ENCODE data around the gene SMAP2. TPM values are rescaled to one million over a fixed set of nuclear protein-coding genes. Genes with fewer than 3 reads are reported as not detected.

The SMAP2 gene
- total and polyA plus RNA-seq, 2 experiments from 2014 or later: 16.7 to 29.5 TPM

- no peak for DNase-seq (ENCODE audit: low read depth in 1 of 2, low spot score in 1 of 2)
- TF ChIP-seq CTCF (IDR thresholded peaks at IDR 0.05; ENCODE audit: low read depth, low read length): no peak
- H3K4me3 ChIP-seq: no peak overlapping the region
- H3K27me3 ChIP-seq: no peaks in the 10 kb centered on the region
- no peaks in the 10 kb centered on the region for H3K4me1 ChIP-seq (ENCODE audit: low read depth)
- H3K36me3 ChIP-seq: no peaks in the 10 kb centered on the region
- H3K27ac ChIP-seq: no peak overlapping the region
- peaks cover 10% of the 10 kb centered on the region for H3K9me3 ChIP-seq (ENCODE audit: low read depth)
Measured at GRCh38 chr1:40462956-40463590, 89.5 kb downstream of the SMAP2 start.

- TF ChIP-seq CTCF (IDR thresholded peaks at IDR 0.05; ENCODE audit: low read depth, low read length): no peak
- Histone ChIP-seq H3K9me3 (ENCODE audit: low read depth) (peaks cover 14% of the 10 kb centered on the region), H3K4me3 (no peak overlapping the region), H3K4me1 (ENCODE audit: low read depth) (no peaks in the 10 kb centered on the region), H3K36me3 (no peaks in the 10 kb centered on the region), H3K27me3 (no peaks in the 10 kb centered on the region), H3K27ac (no peak overlapping the region)
- no peak for DNase-seq (ENCODE audit: low read depth in 1 of 2, low spot score in 1 of 2)
Measured at GRCh38 chr1:40469327-40469726, 95.8 kb downstream of the SMAP2 start.

Other genes starting within 250 kb of the SMAP2 start
- gene RLF, start 212.3 kb upstream of the SMAP2 start, total RNA-seq: 19.0 and 27.5 TPM in 2 replicates
- 6.7 and 13.6 TPM in 2 replicates for gene RLF, start 212.3 kb upstream of the SMAP2 start, polyA plus RNA-seq
- gene TMCO2, start 125.8 kb upstream of the SMAP2 start, total RNA-seq: not detected in 2 replicates
- not detected in 2 replicates for gene TMCO2, start 125.8 kb upstream of the SMAP2 start, polyA plus RNA-seq
- 8.4 and 15.0 TPM in 2 replicates for gene ZMPSTE24, start 115.5 kb upstream of the SMAP2 start, total RNA-seq
- 9.8 and 24.0 TPM in 2 replicates for gene ZMPSTE24, start 115.5 kb upstream of the SMAP2 start, polyA plus RNA-seq
- gene COL9A2, start 56.4 kb upstream of the SMAP2 start, total RNA-seq: 2.9 and 3.4 TPM in 2 replicates
- 5.9 and 7.2 TPM in 2 replicates for gene COL9A2, start 56.4 kb upstream of the SMAP2 start, polyA plus RNA-seq
- gene ZFP69B, start 76.7 kb downstream of the SMAP2 start, total RNA-seq: 2.3 and 2.7 TPM in 2 replicates
- 3.2 and 3.7 TPM in 2 replicates for gene ZFP69B, start 76.7 kb downstream of the SMAP2 start, polyA plus RNA-seq
- gene ZFP69, start 103.6 kb downstream of the SMAP2 start, total RNA-seq: 2.9 and 4.9 TPM in 2 replicates
- gene ZFP69, start 103.6 kb downstream of the SMAP2 start, polyA plus RNA-seq: 3.2 and 7.2 TPM in 2 replicates
- gene EXO5, start 135.0 kb downstream of the SMAP2 start, total RNA-seq: 6.3 and 6.6 TPM in 2 replicates
- gene EXO5, start 135.0 kb downstream of the SMAP2 start, polyA plus RNA-seq: 6.1 and 8.9 TPM in 2 replicates
- gene ZNF684, start 157.9 kb downstream of the SMAP2 start, total RNA-seq: 3.6 and 7.4 TPM in 2 replicates
- 8.2 TPM in 2 replicates for gene ZNF684, start 157.9 kb downstream of the SMAP2 start, polyA plus RNA-seq